ENCODE measurements around the gene ACE2.

The ACE2 gene

GRCh38 chrX:15570145-15570544 lies 30.6 kb downstream of the ACE2 start:
- DNase-seq = no peak

GRCh38 chrX:15567886-15568616 lies 32.7 kb downstream of the ACE2 start:
- DNase-seq = no peak

- no peak for DNase-seq
Measured at GRCh38 chrX:15567267-15567666, 33.5 kb downstream of the ACE2 start.

DNA sequence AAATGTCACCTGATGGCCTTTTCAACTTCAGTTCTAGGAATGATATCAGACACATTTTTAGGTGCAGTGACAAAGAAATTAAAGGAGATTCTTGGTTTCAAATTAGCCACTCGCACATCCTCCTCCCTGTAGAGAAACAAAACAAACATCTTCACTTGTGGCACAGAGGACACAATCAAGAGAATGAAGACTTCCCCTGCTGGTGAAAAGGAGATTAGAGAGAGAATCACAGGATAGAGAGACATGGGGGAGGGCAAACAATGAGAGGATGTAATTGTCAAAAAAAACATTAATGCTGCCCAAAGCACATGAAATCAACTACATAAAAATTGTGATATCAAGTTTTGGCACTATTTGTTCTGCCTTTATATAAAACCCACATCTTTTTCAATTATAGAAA lies 34.5 kb downstream of the ACE2 start:
- DNase-seq = no peak

DNA sequence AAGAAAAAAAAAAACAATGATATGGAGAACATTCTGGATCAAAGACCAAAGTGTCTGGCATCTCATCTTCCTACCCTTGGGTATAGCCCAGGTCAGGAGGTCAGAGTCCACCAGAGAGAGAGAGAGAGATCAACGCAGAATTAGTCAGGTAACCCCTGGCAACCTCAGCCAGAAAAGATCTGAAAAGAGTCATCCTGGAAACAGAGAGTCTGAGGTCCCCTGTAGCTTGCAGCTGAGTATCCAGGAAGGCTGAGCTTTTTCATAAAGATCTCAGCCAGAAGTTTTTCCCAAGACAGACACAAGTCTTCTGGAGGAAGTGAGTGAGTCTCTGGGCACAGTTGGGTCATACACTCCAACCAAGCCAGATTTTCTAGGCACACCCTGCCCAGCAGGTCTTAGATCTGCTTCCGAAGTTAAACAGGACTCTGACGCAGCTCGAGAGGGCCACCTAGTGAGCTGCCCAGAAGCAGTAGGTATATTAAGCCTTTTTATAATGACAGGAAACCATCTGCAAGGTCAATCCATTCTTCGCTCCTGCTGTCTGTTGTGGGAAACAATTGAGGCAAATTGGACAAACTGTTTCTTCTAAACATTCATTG lies 35.7 kb downstream of the ACE2 start:
- DNase-seq = no peak

DNA sequence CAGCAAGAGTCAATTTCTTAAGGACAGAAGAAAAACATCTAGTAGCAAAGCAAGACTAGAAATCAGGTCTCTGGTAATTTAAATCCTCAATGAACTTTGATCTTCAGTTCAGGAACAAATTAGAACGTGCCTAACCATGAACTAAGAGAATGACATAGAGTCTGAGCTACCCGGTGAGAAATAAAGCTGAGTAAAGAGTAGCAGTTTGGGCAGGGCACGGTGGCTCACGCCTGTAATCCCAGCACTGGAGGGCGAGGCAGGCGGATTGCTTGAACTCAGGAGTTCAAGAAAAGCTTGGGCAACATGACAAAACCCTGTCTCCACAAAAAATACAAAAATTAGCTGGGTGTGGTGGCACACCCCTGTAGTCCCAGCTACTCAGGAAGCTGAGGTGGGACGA lies 37.7 kb downstream of the ACE2 start:
- no peak for DNase-seq

- no peak for DNase-seq
Measured at GRCh38 chrX:15560924-15561323, 39.8 kb downstream of the ACE2 start.

GRCh38 chrX:15559227-15559626 lies 41.5 kb downstream of the ACE2 start:
- DNase-seq = no peak

DNA sequence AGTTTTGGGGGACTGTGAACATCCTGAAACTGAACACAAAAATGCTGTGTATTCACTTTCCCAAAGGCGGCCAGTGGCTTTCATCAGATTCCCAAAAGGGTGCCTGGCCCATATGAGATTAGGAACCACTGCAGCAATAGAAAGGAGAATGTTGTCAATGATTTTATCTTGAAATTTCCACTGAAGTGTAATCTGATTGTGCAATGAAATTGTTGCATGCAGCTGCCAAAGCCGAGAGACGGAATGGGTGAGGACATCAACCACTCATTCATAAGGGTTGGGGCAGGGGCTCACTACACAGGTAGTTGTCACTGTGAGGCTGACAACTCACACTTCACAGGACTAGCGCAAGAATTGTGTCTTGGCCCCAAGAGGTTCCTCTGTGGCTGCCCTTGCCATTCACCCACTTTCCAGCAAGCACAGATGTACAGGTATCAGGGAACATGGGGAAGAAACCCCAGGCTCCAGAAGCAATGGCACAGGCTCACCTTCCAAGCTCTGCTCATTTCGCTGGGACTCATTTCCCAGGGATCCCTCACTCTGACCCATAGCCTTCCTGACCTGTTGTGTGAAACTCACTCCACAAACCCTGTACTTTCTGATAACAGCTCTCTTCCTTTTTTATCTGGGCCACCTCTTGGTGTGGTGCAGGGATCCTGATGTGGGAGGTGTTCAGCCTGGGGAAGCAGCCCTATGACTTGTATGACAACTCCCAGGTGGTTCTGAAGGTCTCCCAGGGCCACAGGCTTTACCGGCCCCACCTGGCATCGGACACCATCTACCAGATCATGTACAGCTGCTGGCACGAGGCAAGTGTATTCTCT lies 51.4 kb downstream of the ACE2 start:
- no peak for DNase-seq

DNA sequence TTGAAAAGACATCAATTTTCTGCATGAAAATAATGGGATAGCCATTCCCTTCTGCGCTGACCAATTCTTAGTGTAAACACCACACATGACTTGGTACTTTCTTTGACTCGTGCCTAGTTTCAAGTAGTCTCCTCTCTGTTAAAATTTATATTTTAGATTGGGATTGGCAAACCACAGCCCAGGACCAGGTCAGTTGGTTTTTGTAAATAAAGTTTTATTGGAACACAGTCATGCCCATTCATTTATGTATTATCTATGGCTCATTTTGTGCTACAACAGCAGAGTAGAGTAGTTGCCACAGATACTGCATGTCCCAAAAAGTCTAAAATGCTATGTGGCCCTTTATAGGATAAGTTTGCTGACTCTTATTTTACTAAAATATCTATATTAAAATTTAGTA lies 53.4 kb downstream of the ACE2 start:
- DNase-seq = no peak

- DNase-seq = no peak
Measured at GRCh38 chrX:15546745-15547144, 54.0 kb downstream of the ACE2 start.

DNA sequence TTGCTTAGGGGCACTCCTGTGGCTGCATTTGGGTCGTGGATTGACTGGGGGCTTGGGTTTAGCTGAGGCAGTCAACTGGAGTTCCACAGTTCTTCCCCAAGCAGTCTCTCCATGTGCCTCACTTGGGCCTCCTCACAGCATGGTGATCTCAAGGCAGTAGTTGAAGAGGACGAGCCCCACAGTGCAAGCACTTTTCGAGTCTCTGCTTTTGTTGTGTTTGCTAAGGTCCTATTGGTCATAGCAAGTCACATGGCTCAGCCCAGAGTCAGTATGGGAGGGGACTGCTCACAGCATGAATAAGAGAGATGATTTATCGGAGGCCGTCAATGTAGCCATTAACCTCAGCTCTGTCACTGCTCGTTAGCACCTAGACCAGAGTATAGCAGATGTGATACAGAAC lies 70.4 kb downstream of the ACE2 start:
- DNase-seq = no peak

GRCh38 chrX:15529165-15529564 lies 71.6 kb downstream of the ACE2 start:
- no peak for DNase-seq

GRCh38 chrX:15525664-15526416 lies 74.9 kb downstream of the ACE2 start:
- no peak for DNase-seq

DNA sequence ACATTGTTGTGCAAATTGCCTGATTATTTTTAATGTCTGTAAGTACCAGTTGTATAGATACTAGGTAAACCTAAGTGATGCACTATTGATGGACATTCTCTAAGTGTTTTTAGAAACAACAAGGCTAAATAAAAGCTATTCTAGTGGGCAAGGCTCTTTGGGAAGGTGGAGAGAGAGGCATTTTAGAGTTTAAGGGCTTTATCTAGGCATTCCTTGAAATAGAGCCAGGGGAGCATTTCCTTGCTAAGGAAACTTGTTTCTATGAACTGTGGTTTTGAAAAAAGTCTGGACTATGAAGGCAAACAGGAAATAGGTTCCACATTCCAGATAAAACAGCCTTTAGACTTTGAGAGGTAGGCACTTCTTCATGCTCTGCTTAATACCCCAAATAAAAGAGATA lies 76.3 kb downstream of the ACE2 start:
- no peak for DNase-seq

GRCh38 chrX:15523088-15523487 lies 77.7 kb downstream of the ACE2 start:
- DNase-seq = no peak

DNA sequence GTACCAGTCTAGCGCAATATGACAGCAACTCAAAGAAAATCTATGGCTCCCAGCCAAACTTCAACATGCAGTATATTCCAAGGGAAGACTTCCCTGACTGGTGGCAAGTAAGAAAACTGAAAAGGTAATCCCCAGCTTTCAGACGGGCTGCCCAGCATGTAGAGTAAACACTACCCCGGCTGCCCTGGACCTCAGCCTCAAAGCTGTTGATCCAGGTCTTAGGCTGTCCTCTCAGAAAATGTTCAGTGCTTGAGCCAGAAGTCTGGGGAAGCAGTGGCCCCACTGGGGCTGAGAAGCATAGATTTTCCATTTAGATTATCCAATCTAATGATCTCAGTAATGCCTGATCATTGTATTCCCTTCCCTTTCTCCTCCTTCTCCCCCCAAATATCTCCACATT lies 78.3 kb downstream of the ACE2 start:
- DNase-seq = no peak

DNA sequence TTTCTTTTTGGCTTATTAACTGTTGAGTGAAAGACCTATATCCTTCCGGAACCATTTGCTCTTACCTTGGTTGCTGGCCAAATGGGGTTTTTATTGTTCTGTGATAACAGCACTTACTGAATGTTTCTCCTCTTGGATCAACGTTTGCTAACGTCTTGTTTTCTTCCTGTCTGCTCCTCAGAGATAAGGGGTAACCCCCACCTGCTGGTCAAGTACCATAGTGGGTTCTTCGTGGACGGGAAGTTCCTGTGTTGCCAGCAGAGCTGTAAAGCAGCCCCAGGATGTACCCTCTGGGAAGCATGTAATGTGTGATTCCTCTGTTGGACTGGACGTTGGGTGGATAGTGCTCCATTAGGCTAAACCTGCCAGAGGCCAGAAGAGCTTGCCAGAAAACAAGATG lies 84.8 kb downstream of the ACE2 start:
- DNase-seq = no peak

GRCh38 chrX:15514279-15514678 lies 86.5 kb downstream of the ACE2 start:
- no peak for DNase-seq

GRCh38 chrX:15512401-15512965 lies 88.3 kb downstream of the ACE2 start:
- DNase-seq = no peak

GRCh38 chrX:15511563-15511962 lies 89.2 kb downstream of the ACE2 start:
- no peak for DNase-seq

Measured in activated CD4-positive, alpha-beta T cell treated with anti-CD3 and anti-CD28 coated beads, Interleukin-2, amount 50 U/mL, for 4 hours (primary cell).